PFSK-1 (cell line): ENCODE measurements around the gene PTPRT.

Experiments used
- FOXP2 ChIP-seq: optimal IDR thresholded peaks from 2 replicates; pipeline ENCODE3; 2011; ENCODE audit warnings: borderline replicate concordance, control low read depth, inconsistent platforms; ENCODE audit not compliant: insufficient read depth; ENCODE audit errors: extremely low read length, extremely low read depth
- POLR2AphosphoS5 ChIP-seq: IDR thresholded peaks from 2 replicates; pipeline ENCODE4 v1.6.1; 2012; ENCODE audit warnings: low read depth, mild to moderate bottlenecking, control low read depth, low read length, moderate library complexity
- REST ChIP-seq, 2 experiments: IDR thresholded peaks; 2 replicates each; pipeline versions ENCODE4 v1.6.1 to v1.8.0; 2011 to 2012; ENCODE audit warnings: low read depth in 2 of 2, low read length in 2 of 2, control low read depth in 1 of 2, inconsistent platforms in 1 of 2, mild to moderate bottlenecking in 1 of 2, moderate library complexity in 1 of 2; ENCODE audit not compliant: insufficient read depth in 1 of 2
- SIN3A ChIP-seq: IDR thresholded peaks from 2 replicates; pipeline ENCODE4 v1.6.1; 2012; ENCODE audit warnings: mild to moderate bottlenecking, low read length, moderate library complexity, borderline replicate concordance; ENCODE audit not compliant: insufficient read depth
- TAF1 ChIP-seq: IDR thresholded peaks from 2 replicates; pipeline ENCODE4 v1.6.1; 2012; ENCODE audit warnings: low read length, control low read depth, borderline replicate concordance; ENCODE audit not compliant: insufficient read depth

PTPRT gene

GRCh38 chr20:42837456-42837855, 352.2 kb downstream of the PTPRT start:
- no peak for TF ChIP-seq REST (IDR thresholded peaks at IDR 0.05; ENCODE audit: insufficient read depth in 1 of 2, low read depth in 2 of 2, low read length in 2 of 2)
- TF ChIP-seq TAF1: no peak
- no peak for TF ChIP-seq SIN3A
- TF ChIP-seq POLR2AphosphoS5: no peak
- no peak for TF ChIP-seq FOXP2

DNA sequence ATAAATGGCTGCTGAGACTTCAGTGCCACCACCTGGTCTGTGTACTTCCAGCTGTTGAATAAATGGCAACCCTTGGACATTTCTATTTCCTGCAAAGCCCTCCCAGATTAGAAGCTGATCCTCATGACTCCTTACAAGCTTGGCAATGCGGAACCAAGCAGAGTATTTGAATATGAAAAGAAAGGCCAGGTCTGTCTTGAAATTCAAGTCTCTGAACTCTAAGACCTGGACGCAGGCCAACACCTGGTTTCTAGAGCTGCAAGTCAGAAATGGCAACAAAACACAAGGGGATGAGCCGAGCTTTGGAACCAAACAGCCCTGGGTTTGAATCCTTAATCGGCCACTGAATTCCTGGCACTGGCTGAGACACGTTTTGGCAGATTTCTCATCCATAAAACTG, 353.4 kb downstream of the PTPRT start:
- TF ChIP-seq REST (IDR thresholded peaks at IDR 0.05; ENCODE audit: insufficient read depth in 1 of 2, low read depth in 2 of 2, low read length in 2 of 2) (no peak), SIN3A (no peak), FOXP2 (no peak), POLR2AphosphoS5 (no peak), TAF1 (no peak)

DNA sequence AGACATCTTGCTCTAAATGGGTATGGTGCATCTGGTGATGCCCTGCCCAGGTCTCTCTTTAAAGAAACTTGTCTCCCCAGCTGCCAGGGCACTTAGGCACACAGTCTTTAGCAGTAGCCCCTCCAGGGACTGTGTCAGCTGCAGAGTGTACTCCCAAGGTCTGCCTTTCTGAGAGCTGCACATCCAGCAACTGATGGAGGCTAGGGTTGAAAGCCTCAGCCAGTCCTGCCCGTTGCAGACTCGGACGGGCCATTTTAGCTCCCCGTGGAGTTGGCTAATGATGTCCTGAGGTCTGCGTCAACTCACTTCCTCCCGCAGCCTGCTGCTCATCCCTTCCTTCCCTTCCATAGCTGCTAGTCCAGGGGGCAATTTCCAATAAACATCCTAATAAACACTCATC, 381.8 kb downstream of the PTPRT start:
- no peak for TF ChIP-seq SIN3A
- TF ChIP-seq POLR2AphosphoS5: no peak
- TF ChIP-seq REST (IDR thresholded peaks at IDR 0.05; ENCODE audit: insufficient read depth in 1 of 2, low read depth in 2 of 2, low read length in 2 of 2): no peak
- TF ChIP-seq TAF1: no peak

GRCh38 chr20:42795111-42795695, 394.5 kb downstream of the PTPRT start:
- no peak for TF ChIP-seq REST (IDR thresholded peaks at IDR 0.05; ENCODE audit: insufficient read depth in 1 of 2, low read depth in 2 of 2, low read length in 2 of 2)
- TF ChIP-seq SIN3A: no peak
- TF ChIP-seq TAF1: no peak
- no peak for TF ChIP-seq POLR2AphosphoS5
- TF ChIP-seq FOXP2: no peak

- TF ChIP-seq POLR2AphosphoS5: no peak
- TF ChIP-seq REST (IDR thresholded peaks at IDR 0.05; ENCODE audit: insufficient read depth in 1 of 2, low read depth in 2 of 2, low read length in 2 of 2): no peak
- TF ChIP-seq TAF1: no peak
- no peak for TF ChIP-seq FOXP2
- TF ChIP-seq SIN3A: no peak
These were observed 397.7 kb downstream of the PTPRT start for GRCh38 chr20:42792052-42792451.
